ENCODE data around the gene PODXL. TPM values are rescaled to one million over a fixed set of nuclear protein-coding genes. Genes with fewer than 3 reads are reported as not detected.

PODXL gene
- polyA plus RNA-seq, 1 donor from 2014 or later, result 4.5 TPM

GRCh38 chr7:131563918-131564317 is 7.5 kb upstream of the PODXL start:
- H3K27me3 ChIP-seq (ENCODE audit: insufficient read depth, low read depth, low read length), result peaks cover 2% of the 10 kb centered on the region
- no peaks in the 10 kb centered on the region for H3F3A ChIP-seq (ENCODE audit: insufficient read depth, low read length, poor library complexity, severe bottlenecking)
- no peak overlapping the region for H3K4me3 ChIP-seq (ENCODE audit: low read length)
- H3K9me2 ChIP-seq (ENCODE audit: insufficient read depth, low read length), result no peaks in the 10 kb centered on the region
- H3K79me2 ChIP-seq (replicated peaks; ENCODE audit: insufficient read depth, low read length), result no peaks in the 10 kb centered on the region
- no peak overlapping the region for H3K27ac ChIP-seq (ENCODE audit: low read length)
- H4K20me1 ChIP-seq (ENCODE audit: insufficient read depth), result no peaks in the 10 kb centered on the region
- H2AFZ ChIP-seq (ENCODE audit: low read depth, low read length), result no peak overlapping the region
- H3K9ac ChIP-seq (ENCODE audit: low read length), result no peak overlapping the region
- no peaks in the 10 kb centered on the region for H3K36me3 ChIP-seq (ENCODE audit: insufficient read depth, low read length)
- no peak overlapping the region for H3K4me2 ChIP-seq (ENCODE audit: low read length)
- H3K9me3 ChIP-seq (ENCODE audit: low read length), result no peaks in the 10 kb centered on the region
- no peak for TF ChIP-seq REST (IDR thresholded peaks at IDR 0.05; ENCODE audit: borderline replicate concordance)
- no peak for TF ChIP-seq SMC3 (conservative IDR thresholded peaks at IDR 0.05; ENCODE audit: poor library complexity)
- no peak for TF ChIP-seq POLR2AphosphoS5 (IDR thresholded peaks at IDR 0.05)
- no peak for TF ChIP-seq TAF1 (IDR thresholded peaks at IDR 0.05; ENCODE audit: low read depth)
- no peak for TF ChIP-seq RAD21 (conservative IDR thresholded peaks at IDR 0.05)
- TF ChIP-seq MXI1 (conservative IDR thresholded peaks at IDR 0.05; ENCODE audit: poor library complexity, severe bottlenecking), result no peak
- no peak for TF ChIP-seq EP300 (conservative IDR thresholded peaks at IDR 0.05; ENCODE audit: poor library complexity, severe bottlenecking)
- TF ChIP-seq EZH2 (IDR thresholded peaks at IDR 0.05; ENCODE audit: borderline replicate concordance, insufficient read depth, low read length, poor library complexity, severe bottlenecking), result no peak
- TF ChIP-seq CTCF (IDR thresholded peaks at IDR 0.05; ENCODE audit: poor library complexity, severe bottlenecking), result no peak

- no peaks in the 10 kb centered on the region for H4K20me1 ChIP-seq (ENCODE audit: insufficient read depth)
- H3K27me3 ChIP-seq (ENCODE audit: insufficient read depth, low read depth, low read length), result peaks cover 12% of the 10 kb centered on the region
- no peak overlapping the region for H3K4me3 ChIP-seq (ENCODE audit: low read length)
- no peaks in the 10 kb centered on the region for H3K36me3 ChIP-seq (ENCODE audit: insufficient read depth, low read length)
- H3K9me2 ChIP-seq (ENCODE audit: insufficient read depth, low read length), result no peaks in the 10 kb centered on the region
- no peak overlapping the region for H3K27ac ChIP-seq (ENCODE audit: low read length)
- no peak overlapping the region for H3K4me2 ChIP-seq (ENCODE audit: low read length)
- no peaks in the 10 kb centered on the region for H3K79me2 ChIP-seq (replicated peaks; ENCODE audit: insufficient read depth, low read length)
- H3K9me3 ChIP-seq (ENCODE audit: low read length), result no peaks in the 10 kb centered on the region
- no peak overlapping the region for H2AFZ ChIP-seq (ENCODE audit: low read depth, low read length)
- no peaks in the 10 kb centered on the region for H3F3A ChIP-seq (ENCODE audit: insufficient read depth, low read length, poor library complexity, severe bottlenecking)
- H3K9ac ChIP-seq (ENCODE audit: low read length), result no peak overlapping the region
- TF ChIP-seq EP300 (conservative IDR thresholded peaks at IDR 0.05; ENCODE audit: poor library complexity, severe bottlenecking) (no peak), SMC3 (conservative IDR thresholded peaks at IDR 0.05; ENCODE audit: poor library complexity) (no peak), TAF1 (IDR thresholded peaks at IDR 0.05; ENCODE audit: low read depth) (no peak), REST (IDR thresholded peaks at IDR 0.05; ENCODE audit: borderline replicate concordance) (no peak), MXI1 (conservative IDR thresholded peaks at IDR 0.05; ENCODE audit: poor library complexity, severe bottlenecking) (no peak), CTCF (IDR thresholded peaks at IDR 0.05; ENCODE audit: poor library complexity, severe bottlenecking) (no peak), RAD21 (conservative IDR thresholded peaks at IDR 0.05) (no peak), EZH2 (IDR thresholded peaks at IDR 0.05; ENCODE audit: borderline replicate concordance, insufficient read depth, low read length, poor library complexity, severe bottlenecking) (no peak), POLR2AphosphoS5 (IDR thresholded peaks at IDR 0.05) (no peak)
Measured at GRCh38 chr7:131562941-131563340, 6.5 kb upstream of the PODXL start.

Data from neural cell (in vitro differentiated cells).